Measurements from ENCODE around the gene TATDN2.
"Not testable (repeated sequence)": the region's sequence is repeated elsewhere in the genome, so short reads cannot be mapped to it uniquely, and the experiment has no call there.

GRCh38 chr3:10266936-10267335 lies 18.7 kb downstream of the TATDN2 start:
- TF ChIP-seq, protein P1, sequence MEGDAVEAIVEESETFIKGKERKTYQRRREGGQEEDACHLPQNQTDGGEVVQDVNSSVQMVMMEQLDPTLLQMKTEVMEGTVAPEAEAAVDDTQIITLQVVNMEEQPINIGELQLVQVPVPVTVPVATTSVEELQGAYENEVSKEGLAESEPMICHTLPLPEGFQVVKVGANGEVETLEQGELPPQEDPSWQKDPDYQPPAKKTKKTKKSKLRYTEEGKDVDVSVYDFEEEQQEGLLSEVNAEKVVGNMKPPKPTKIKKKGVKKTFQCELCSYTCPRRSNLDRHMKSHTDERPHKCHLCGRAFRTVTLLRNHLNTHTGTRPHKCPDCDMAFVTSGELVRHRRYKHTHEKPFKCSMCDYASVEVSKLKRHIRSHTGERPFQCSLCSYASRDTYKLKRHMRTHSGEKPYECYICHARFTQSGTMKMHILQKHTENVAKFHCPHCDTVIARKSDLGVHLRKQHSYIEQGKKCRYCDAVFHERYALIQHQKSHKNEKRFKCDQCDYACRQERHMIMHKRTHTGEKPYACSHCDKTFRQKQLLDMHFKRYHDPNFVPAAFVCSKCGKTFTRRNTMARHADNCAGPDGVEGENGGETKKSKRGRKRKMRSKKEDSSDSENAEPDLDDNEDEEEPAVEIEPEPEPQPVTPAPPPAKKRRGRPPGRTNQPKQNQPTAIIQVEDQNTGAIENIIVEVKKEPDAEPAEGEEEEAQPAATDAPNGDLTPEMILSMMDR (IDR thresholded peaks at IDR 0.05; ENCODE audit: borderline replicate concordance, extremely low read depth, low read length, poor library complexity, severe bottlenecking) = not testable (repeated sequence)
- TF ChIP-seq EZH2 (IDR thresholded peaks at IDR 0.05; ENCODE audit: borderline replicate concordance, low read depth, low read length, severe bottlenecking) = not testable (repeated sequence)
